CD8-positive, alpha-beta memory T cell (primary cell): ENCODE results near the gene GLO1. TPM values are rescaled to one million over a fixed set of nuclear protein-coding genes. Genes with fewer than 3 reads are reported as not detected.

Experiments
- CTCF ChIA-PET: fragments of 350-600 bp; sonication (Branson Sonifier 250); formaldehyde crosslinking; loops from one replicate; lab custom pipeline; 2021; ENCODE audit warnings: antibody characterized with exemption; lab: Charles Lee
- POLR2A ChIA-PET: fragments of 350-600 bp; sonication (Branson Sonifier 250); formaldehyde crosslinking; loops from one replicate; lab custom pipeline; 2021; ENCODE audit warnings: antibody characterized with exemption; lab: Charles Lee
- DNase-seq, 5 donors: peaks; one replicate each; pipeline versions ENCODE4 v3.0.0 to v3.0.0-alpha.2; 2020 to 2022; ENCODE audit warnings: mixed read lengths in 1 of 5
- H3K27ac ChIP-seq: one replicate; pipeline ENCODE4 v1.7.0; 2013; ENCODE audit warnings: low read depth, mild to moderate bottlenecking, low read length, moderate library complexity
- H3K27me3 ChIP-seq: 2 replicates; pipeline ENCODE4 v1.7.0; 2013; ENCODE audit warnings: low read length, mild to moderate bottlenecking; ENCODE audit not compliant: insufficient read depth, poor library complexity, severe bottlenecking
- H3K36me3 ChIP-seq: 2 replicates; pipeline ENCODE4 v1.7.0; 2013; ENCODE audit warnings: mild to moderate bottlenecking, low read length, moderate library complexity; ENCODE audit not compliant: insufficient read depth
- H3K4me1 ChIP-seq: 2 replicates; pipeline ENCODE4 v1.7.0; 2013; ENCODE audit warnings: mild to moderate bottlenecking, low read length, moderate library complexity; ENCODE audit not compliant: insufficient read depth
- H3K4me3 ChIP-seq: 2 replicates; pipeline ENCODE4 v1.7.0; 2013; ENCODE audit warnings: mild to moderate bottlenecking, low read length
- H3K9me3 ChIP-seq: 2 replicates; pipeline ENCODE4 v1.7.0; 2013; ENCODE audit warnings: mild to moderate bottlenecking, low read length
- H3K27ac Mint-ChIP-seq, 8 donors: one replicate each; pipeline ENCODE4 v1.8.0; 2020 to 2021; ENCODE audit warnings: mixed read lengths in 8 of 8, mild to moderate bottlenecking in 6 of 8, inconsistent platforms in 3 of 8, moderate library complexity in 3 of 8
- H3K27me3 Mint-ChIP-seq, 2 donors: one replicate each; pipeline ENCODE4 v1.8.0; 2020 to 2021; ENCODE audit warnings: mixed read lengths in 2 of 2, mild to moderate bottlenecking in 1 of 2, moderate library complexity in 1 of 2
- H3K36me3 Mint-ChIP-seq, 3 donors: one replicate each; pipeline ENCODE4 v1.8.0; 2020 to 2021; ENCODE audit warnings: mixed read lengths in 3 of 3, inconsistent platforms in 1 of 3, mild to moderate bottlenecking in 1 of 3
- H3K4me1 Mint-ChIP-seq, 3 donors: one replicate each; pipeline ENCODE4 v1.8.0; 2020 to 2021; ENCODE audit warnings: mixed read lengths in 3 of 3, inconsistent platforms in 1 of 3, mild to moderate bottlenecking in 1 of 3
- H3K4me3 Mint-ChIP-seq, 7 donors: one replicate each; pipeline ENCODE4 v1.8.0; 2020 to 2021; ENCODE audit warnings: mixed read lengths in 7 of 7, mild to moderate bottlenecking in 6 of 7, moderate library complexity in 4 of 7, inconsistent platforms in 2 of 7
- H3K9me3 Mint-ChIP-seq, 5 donors: one replicate each; pipeline ENCODE4 v1.8.0; 2020 to 2022; ENCODE audit warnings: mixed read lengths in 5 of 5, mild to moderate bottlenecking in 3 of 5, moderate library complexity in 2 of 5, inconsistent platforms in 1 of 5
- polyA plus RNA-seq: library from polyadenylated mRNA; unstranded; fragments of 300-500 nt; fragmentation: Illumina TruSeq; gene quantifications from one replicate; pipeline ENCODE4 v1.2.3, GENCODE V29; 2021
- total RNA-seq, 2 experiments: library from RNA; stranded (reverse); gene quantifications; one replicate each; pipeline ENCODE4 v1.2.3, GENCODE V29; 2021

The GLO1 gene
- total and polyA plus RNA-seq, 3 experiments from 2014 or later, result 98.9 to 157 (median 153) TPM

GRCh38 chr6:38728203-38728602, 25.3 kb upstream of the GLO1 start:
- H3K4me1 Mint-ChIP-seq, result peaks cover 0 to 8% (median 5%) of the 10 kb centered on the region in 3 donors
- H3K4me3 Mint-ChIP-seq, result no peak overlapping the region
- Histone ChIP-seq H3K27me3 (no peaks in the 10 kb centered on the region), H3K36me3 (no peaks in the 10 kb centered on the region), H3K9me3 (no peaks in the 10 kb centered on the region), H3K27ac (no peak overlapping the region), H3K4me3 (no peak overlapping the region), H3K4me1 (no peaks in the 10 kb centered on the region)
- POLR2A ChIA-PET, result no interaction called here
- no peak for DNase-seq
- peaks cover 0 to 3% (median 2%) of the 10 kb centered on the region in 3 donors for H3K36me3 Mint-ChIP-seq
- H3K27me3 Mint-ChIP-seq, result peaks cover 1 to 5% of the 10 kb centered on the region in 2 donors
- no peak overlapping the region for H3K27ac Mint-ChIP-seq
- CTCF ChIA-PET, result interaction anchor here (1.6 kb wide), 1 partner anchor 10 kb away, joined by 3 read pairs; no protein-coding TSS in a partner anchor
- H3K9me3 Mint-ChIP-seq, result no peaks in the 10 kb centered on the region

- no peak for DNase-seq
- H3K27ac Mint-ChIP-seq, result no peak overlapping the region
These were observed 22.7 kb upstream of the GLO1 start for GRCh38 chr6:38725414-38726183.

GRCh38 chr6:38724343-38724742, 21.4 kb upstream of the GLO1 start:
- Mint-ChIP-seq H3K4me1 (peaks cover 0 to 8% (median 5%) of the 10 kb centered on the region in 3 donors), H3K9me3 (peaks cover 1 to 11% (median 6%) of the 10 kb centered on the region in 5 donors), H3K36me3 (peaks cover 0 to 20% (median 2%) of the 10 kb centered on the region in 3 donors), H3K4me3 (no peak overlapping the region), H3K27me3 (peaks cover 24 to 26% of the 10 kb centered on the region in 2 donors), H3K27ac (peak overlapping the region in 1 of 8 donors; percentile 7)
- H3K4me3 ChIP-seq, result no peak overlapping the region
- no peak for DNase-seq
- H3K9me3 ChIP-seq, result no peaks in the 10 kb centered on the region
- H3K27ac ChIP-seq, result no peak overlapping the region
- no peaks in the 10 kb centered on the region for H3K36me3 ChIP-seq
- CTCF ChIA-PET, result no interaction called here
- no peaks in the 10 kb centered on the region for H3K4me1 ChIP-seq
- POLR2A ChIA-PET, result interaction anchor here (1.2 kb wide), 1 partner anchor 10 kb away, joined by 4 read pairs; no protein-coding TSS in a partner anchor
- no peaks in the 10 kb centered on the region for H3K27me3 ChIP-seq

More at GRCh38 chr6:38725414-38726183, 22.7 kb upstream of the GLO1 start:
- no peaks in the 10 kb centered on the region for H3K9me3 ChIP-seq
- no peak overlapping the region for H3K27ac ChIP-seq
- Mint-ChIP-seq H3K9me3 (peaks cover 1 to 7% (median 3%) of the 10 kb centered on the region in 5 donors), H3K4me1 (peaks cover 0 to 8% (median 5%) of the 10 kb centered on the region in 3 donors), H3K36me3 (peaks cover 0 to 10% (median 2%) of the 10 kb centered on the region in 3 donors), H3K4me3 (no peak overlapping the region), H3K27me3 (peaks cover 13 to 14% of the 10 kb centered on the region in 2 donors)
- POLR2A ChIA-PET, result interaction anchor here (1.2 kb wide), 1 partner anchor 11 kb away, joined by 4 read pairs; no protein-coding TSS in a partner anchor
- CTCF ChIA-PET, result no interaction called here
- H3K4me3 ChIP-seq, result no peak overlapping the region
- H3K27me3 ChIP-seq, result no peaks in the 10 kb centered on the region
- H3K4me1 ChIP-seq, result no peaks in the 10 kb centered on the region
- H3K36me3 ChIP-seq, result no peaks in the 10 kb centered on the region

- Mint-ChIP-seq H3K36me3 (peaks cover 0 to 20% (median 2%) of the 10 kb centered on the region in 3 donors), H3K27me3 (peaks cover 28 to 32% of the 10 kb centered on the region in 2 donors), H3K9me3 (peaks cover 1 to 11% (median 6%) of the 10 kb centered on the region in 5 donors), H3K4me3 (no peak overlapping the region), H3K4me1 (peaks cover 0 to 8% (median 5%) of the 10 kb centered on the region in 3 donors), H3K27ac (no peak overlapping the region)
- Histone ChIP-seq H3K4me3 (no peak overlapping the region), H3K4me1 (no peaks in the 10 kb centered on the region), H3K36me3 (no peaks in the 10 kb centered on the region), H3K27me3 (no peaks in the 10 kb centered on the region), H3K27ac (no peak overlapping the region), H3K9me3 (no peaks in the 10 kb centered on the region)
- ChIA-PET CTCF (no interaction called here), POLR2A (no interaction called here)
- no peak for DNase-seq
These were observed 20.8 kb upstream of the GLO1 start for GRCh38 chr6:38723783-38724182.

GRCh38 chr6:38722727-38723334, 19.9 kb upstream of the GLO1 start:
- peaks cover 28 to 39% of the 10 kb centered on the region in 2 donors for H3K27me3 Mint-ChIP-seq
- Histone ChIP-seq H3K4me3 (no peak overlapping the region), H3K27ac (peak overlapping the region; percentile 34), H3K9me3 (no peaks in the 10 kb centered on the region), H3K27me3 (no peaks in the 10 kb centered on the region), H3K36me3 (no peaks in the 10 kb centered on the region), H3K4me1 (no peaks in the 10 kb centered on the region)
- DNase-seq, result no peak
- H3K27ac Mint-ChIP-seq, result no peak overlapping the region
- ChIA-PET POLR2A (interaction anchor here (0.7 kb wide), 1 partner anchor 9 kb away, joined by 4 read pairs; no protein-coding TSS in a partner anchor), CTCF (no interaction called here)
- H3K4me3 Mint-ChIP-seq, result no peak overlapping the region
- peaks cover 1 to 11% (median 6%) of the 10 kb centered on the region in 5 donors for H3K9me3 Mint-ChIP-seq
- peaks cover 0 to 8% (median 5%) of the 10 kb centered on the region in 3 donors for H3K4me1 Mint-ChIP-seq
- peaks cover 0 to 20% (median 2%) of the 10 kb centered on the region in 3 donors for H3K36me3 Mint-ChIP-seq

GRCh38 chr6:38722038-38722437, 19.1 kb upstream of the GLO1 start:
- no peak for DNase-seq
- H3K4me1 Mint-ChIP-seq, result peaks cover 0 to 8% (median 5%) of the 10 kb centered on the region in 3 donors
- no peak overlapping the region for H3K4me3 Mint-ChIP-seq
- Histone ChIP-seq H3K27me3 (no peaks in the 10 kb centered on the region), H3K4me3 (no peak overlapping the region), H3K9me3 (no peaks in the 10 kb centered on the region), H3K27ac (no peak overlapping the region), H3K36me3 (no peaks in the 10 kb centered on the region), H3K4me1 (no peaks in the 10 kb centered on the region)
- ChIA-PET CTCF (no interaction called here), POLR2A (no interaction called here)
- peaks cover 1 to 11% (median 6%) of the 10 kb centered on the region in 5 donors for H3K9me3 Mint-ChIP-seq
- H3K36me3 Mint-ChIP-seq, result peaks cover 0 to 20% (median 2%) of the 10 kb centered on the region in 3 donors
- H3K27ac Mint-ChIP-seq, result no peak overlapping the region
- H3K27me3 Mint-ChIP-seq, result peaks cover 28 to 46% of the 10 kb centered on the region in 2 donors

GRCh38 chr6:38720295-38720694, 17.4 kb upstream of the GLO1 start:
- no peaks in the 10 kb centered on the region for H3K36me3 ChIP-seq
- no peaks in the 10 kb centered on the region for H3K27me3 ChIP-seq
- H3K4me1 ChIP-seq, result no peaks in the 10 kb centered on the region
- no peak overlapping the region for H3K27ac ChIP-seq
- no peak overlapping the region for H3K4me3 ChIP-seq
- peaks cover 1 to 7% (median 2%) of the 10 kb centered on the region in 3 donors for H3K4me1 Mint-ChIP-seq
- peaks cover 28 to 56% of the 10 kb centered on the region in 2 donors for H3K27me3 Mint-ChIP-seq
- peaks cover 4 to 11% (median 6%) of the 10 kb centered on the region in 5 donors for H3K9me3 Mint-ChIP-seq
- H3K4me3 Mint-ChIP-seq, result no peak overlapping the region
- no peak for DNase-seq
- CTCF ChIA-PET, result no interaction called here
- H3K27ac Mint-ChIP-seq, result no peak overlapping the region
- H3K9me3 ChIP-seq, result no peaks in the 10 kb centered on the region
- H3K36me3 Mint-ChIP-seq, result peaks cover 0 to 20% (median 1%) of the 10 kb centered on the region in 3 donors
- POLR2A ChIA-PET, result interaction anchor here (0.8 kb wide), 1 partner anchor 17 kb away, joined by 3 read pairs; no protein-coding TSS in a partner anchor
